HG02610 (cell line): ENCODE data around the gene LPA.

ENCODE experiments used
- ATAC-seq: cut with Tn5 transposase; IDR thresholded peaks from one replicate; pipeline ENCODE4 v1.9.1; 2021; ENCODE audit warnings: mild to moderate bottlenecking, moderate library complexity; ENCODE audit not compliant: unreplicated experiment

LPA gene

DNA sequence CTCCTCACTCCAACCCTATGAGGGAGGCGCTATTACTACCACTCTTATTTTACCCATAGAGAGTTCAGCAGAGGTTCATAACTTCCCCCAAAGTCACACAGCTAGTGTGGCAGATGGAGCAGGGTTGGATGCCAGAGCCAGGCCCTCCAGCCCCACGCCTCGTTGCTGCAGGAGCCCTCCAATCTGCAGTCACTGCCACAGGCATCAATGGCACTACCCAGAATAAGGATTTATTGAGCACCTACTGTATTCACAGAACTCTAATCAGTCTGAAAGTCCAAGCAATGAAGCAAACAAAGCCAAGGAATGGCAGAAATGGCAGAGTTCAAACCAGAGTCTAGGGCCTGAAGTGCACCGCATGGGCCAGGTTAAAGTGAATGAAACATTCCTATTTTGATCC is 144.9 kb downstream of the LPA start:
- no peak for ATAC-seq

DNA sequence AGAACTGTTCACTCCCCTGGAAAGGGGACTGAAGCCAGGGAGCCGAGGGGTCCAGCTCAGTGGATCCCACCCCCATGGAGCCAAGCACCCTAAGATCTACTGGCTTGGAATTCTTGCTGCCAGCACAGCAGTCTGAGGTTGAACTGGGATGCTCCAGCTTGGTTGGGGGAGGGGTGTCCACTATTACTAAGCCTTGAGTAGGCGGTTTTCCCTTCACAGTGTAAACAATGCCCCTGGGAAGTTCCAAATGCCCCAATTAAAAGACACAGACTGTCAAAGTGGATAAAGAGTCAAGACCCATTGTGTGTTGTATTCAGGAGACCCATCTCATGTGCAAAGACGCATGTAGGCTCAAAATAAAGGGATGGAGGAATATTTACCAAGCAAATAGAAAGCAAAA is 150.2 kb downstream of the LPA start:
- ATAC-seq: no peak

DNA sequence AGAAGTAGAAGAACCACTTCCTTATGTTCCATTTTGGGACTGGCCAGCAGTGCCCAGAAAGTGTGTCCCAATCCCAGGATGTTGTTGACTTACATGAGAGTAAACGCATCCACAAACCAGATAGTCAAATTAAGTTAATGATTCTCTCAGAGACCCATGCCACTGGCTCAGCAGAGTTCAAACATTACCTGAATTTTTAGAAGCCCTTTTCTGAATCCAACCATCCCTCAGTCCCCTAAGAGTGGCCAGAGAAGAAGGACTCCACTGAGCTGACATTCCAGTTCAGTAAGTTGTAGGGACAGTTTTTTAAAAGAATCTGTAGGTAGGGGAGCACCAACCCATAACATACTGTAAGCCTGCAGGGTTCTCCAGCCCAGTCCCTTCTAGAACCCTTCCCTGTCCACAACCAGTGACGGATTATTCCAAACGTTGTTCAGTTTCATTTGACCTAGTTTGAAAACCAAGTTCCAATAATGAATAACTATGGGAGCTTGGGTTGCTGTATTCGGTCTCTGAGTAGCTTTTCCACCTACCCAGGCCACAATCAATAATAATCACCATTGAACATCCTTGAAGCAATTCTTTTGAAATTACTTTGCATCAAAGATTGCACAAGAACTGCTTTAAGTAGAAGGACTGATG is 153.0 kb downstream of the LPA start:
- no peak for ATAC-seq

DNA sequence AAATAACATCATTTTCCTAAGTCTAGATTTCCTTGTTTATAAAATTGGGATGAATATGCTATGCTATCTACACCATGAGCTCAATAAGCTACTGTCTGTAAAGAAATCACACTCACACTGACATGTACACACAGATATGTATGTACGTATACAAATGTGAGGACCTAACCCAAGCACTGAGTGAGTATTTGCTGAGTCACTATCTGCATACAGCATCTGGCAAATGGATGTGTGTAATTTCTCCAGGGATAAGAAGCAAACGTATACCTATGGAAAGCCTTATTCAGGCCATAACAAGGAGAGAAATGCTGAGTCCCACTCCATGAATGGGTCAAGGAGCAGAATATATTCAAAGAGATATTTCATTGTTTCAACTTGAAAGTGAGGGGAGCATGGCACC is 153.9 kb downstream of the LPA start:
- no peak for ATAC-seq

DNA sequence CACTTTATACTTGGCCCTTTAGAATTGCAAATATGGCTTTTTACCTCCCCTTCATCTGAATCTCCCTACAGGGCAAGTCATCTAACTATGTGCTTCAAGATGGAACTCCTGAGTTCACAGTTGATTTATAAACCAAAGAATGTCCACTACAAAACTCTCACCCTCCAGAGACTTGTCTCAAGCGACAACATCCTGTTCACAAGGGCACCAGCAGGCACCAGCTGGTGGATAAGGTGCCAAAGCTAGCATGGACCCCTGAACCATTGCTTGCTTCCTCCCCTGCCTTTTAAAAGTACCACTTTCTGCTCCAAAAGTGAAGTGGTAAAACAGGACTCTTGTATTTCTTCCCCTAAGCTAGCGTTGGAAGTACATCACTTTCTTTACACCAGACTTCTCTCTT is 154.5 kb downstream of the LPA start:
- ATAC-seq: no peak

DNA sequence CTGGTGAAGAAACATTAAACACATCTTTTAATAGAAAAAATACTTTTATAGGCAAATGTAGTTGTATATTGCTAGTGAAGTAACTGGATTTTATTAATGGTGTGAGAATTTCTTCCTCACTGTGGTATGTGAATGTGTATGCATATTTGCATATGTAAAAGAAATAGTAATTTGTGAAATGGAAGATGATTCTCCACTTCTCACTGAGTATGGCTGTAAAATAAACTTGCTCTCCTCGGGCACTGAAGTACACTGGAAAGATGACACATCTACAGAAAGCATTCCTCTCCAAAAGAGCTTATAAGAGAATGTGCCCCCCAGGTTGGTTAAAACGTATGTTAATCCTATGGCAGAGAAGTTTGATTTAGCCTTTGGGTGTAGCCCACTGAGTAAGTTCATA is 155.5 kb downstream of the LPA start:
- no peak for ATAC-seq

DNA sequence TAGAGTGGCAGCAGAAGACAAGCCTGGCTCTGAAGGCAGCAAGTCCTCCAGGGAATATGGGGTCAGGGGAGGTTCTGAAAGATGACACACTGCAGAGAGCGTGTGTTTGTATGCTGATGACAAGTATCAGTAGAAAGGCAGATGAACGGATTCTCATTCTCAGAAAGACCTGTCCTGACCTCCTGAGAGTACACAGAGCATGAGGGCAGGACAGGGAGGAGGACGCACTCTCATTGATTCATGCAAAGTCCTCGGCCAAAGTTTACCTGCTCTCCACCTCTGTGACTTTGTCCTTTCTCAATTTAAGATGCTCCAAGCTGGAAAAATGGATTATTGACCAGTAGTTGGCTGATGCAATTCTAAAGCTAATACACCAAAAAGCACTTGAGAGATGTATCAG is 156.7 kb downstream of the LPA start:
- no peak for ATAC-seq

DNA sequence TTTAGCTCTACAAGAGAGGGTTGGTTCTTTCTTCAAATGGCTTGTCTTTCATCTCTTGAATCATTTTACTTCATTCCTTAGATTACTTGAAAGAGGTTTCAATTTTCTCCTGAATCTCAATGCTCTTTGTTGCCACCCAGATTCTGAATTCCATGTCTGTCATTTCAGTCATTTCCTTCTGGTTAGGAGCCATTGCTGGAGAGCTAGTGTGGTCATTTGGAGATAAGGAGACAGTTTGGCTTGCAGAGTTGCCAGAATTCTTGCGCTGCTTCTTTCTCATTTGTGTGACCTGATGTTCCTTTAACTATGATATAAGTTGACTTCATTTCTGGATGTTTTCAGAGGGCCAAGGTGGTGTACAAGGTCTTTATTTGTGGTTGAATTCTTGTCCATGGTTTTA is 158.1 kb downstream of the LPA start:
- no peak for ATAC-seq

DNA sequence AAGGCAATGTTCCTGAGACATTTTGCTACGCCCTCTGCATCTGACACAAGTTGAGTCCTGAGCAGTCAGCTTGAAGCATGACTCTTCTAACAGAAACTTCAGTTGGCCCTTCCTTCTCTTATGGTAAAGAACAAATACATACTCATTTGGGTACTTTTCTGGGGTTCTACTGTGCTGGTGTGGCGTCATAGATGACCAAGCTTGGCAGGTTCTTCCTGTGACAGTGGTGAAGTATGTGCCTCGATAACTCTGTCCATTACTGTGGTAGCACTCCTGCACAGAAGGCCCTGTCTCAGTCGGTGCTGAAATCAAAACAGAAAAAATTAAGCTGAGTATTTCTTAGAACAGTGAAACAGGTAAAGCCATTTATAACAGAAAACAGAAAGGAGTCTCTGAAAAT is 163.4 kb downstream of the LPA start:
- ATAC-seq: no peak

DNA sequence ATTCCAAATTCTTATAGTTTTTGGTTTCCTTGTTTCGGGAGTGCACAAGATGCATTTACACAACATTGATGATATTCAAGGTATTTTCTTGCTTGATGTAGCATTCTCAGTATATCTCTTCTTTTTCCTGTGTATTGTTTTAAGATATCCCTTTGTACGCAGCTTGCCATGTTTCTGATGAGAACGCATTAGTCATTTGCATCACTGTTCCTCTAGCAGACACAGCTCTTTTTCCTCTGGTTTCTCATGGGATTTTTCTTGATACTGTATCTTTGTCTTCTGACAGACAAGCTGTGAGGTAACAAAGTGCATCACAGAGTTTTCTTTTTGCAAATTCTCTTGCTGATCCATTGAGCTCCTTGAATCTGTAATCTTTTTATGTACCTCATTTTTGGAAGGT is 169.5 kb downstream of the LPA start:
- ATAC-seq: no peak

DNA sequence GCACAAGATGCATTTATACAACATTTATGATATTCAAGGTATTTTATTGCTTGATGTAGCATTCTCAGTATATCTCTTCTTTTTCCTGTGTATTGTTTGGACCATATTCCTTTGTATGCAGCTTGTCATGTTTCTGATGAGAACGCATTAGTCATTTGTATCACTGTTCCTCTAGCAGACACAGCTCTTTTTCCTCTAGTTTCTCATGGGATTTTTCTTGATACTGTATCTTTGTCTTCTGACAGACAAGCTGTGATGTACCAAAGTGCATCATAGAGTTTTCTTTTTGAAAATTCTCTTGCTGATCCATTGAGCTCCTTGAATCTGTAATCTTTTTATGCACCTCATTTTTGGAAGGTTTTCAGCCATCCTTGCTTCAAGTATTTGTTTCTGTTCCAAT is 175.0 kb downstream of the LPA start:
- ATAC-seq: no peak

DNA sequence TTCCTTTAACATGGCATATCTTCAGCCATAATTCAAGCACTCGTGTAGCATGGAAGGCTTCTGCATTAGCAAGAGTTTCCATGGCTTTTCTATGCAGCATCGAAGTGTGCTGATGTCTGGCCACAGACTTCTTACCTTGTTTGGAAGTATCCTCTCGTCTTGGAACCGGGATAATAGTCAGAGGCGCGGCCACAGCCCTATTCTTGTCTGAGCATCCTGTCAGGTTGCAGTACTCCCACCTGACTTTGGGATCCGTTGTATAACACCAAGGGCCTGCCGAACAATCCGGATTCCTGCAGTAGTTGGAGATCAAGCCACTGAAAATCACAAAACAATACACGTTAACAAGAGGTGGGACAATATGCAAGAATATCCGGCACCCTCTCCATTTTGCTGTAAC is 177.0 kb downstream of the LPA start:
- no peak for ATAC-seq
